Stimulated activated CD4-positive, alpha-beta T cell treated with anti-CD3 and anti-CD28 coated beads, Interleukin-12 subunit alpha, Interleukin-12 subunit beta, amount 100 ng/mL, for 48 hours (primary cell): Measurements from ENCODE around the gene VAV2.

Experiments
- DNase-seq, 3 donors: peaks; one replicate each; pipeline ENCODE4 v3.0.0-alpha.2; 2020; ENCODE audit warnings: low read depth in 2 of 3, low spot score in 1 of 3

VAV2 gene

DNA sequence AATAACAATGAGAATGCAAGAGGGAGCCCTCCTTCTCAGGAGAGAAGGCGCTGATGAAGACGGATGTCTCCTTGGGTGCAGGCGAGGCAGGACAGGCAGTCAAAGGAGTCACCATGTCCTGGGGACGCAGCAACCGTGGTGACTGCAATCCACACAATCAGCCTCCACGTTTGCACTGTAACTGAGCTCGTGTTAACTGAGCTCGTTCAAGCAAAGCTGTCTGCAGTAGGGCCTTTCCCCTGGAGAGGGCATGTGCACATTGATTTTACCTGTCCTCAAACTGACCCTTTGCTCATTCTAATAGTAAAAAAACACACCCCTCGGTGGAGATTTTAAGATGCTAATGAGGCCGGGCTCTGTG lies 256.7 kb downstream of the VAV2 start:
- DNase-seq, result no peak

DNA sequence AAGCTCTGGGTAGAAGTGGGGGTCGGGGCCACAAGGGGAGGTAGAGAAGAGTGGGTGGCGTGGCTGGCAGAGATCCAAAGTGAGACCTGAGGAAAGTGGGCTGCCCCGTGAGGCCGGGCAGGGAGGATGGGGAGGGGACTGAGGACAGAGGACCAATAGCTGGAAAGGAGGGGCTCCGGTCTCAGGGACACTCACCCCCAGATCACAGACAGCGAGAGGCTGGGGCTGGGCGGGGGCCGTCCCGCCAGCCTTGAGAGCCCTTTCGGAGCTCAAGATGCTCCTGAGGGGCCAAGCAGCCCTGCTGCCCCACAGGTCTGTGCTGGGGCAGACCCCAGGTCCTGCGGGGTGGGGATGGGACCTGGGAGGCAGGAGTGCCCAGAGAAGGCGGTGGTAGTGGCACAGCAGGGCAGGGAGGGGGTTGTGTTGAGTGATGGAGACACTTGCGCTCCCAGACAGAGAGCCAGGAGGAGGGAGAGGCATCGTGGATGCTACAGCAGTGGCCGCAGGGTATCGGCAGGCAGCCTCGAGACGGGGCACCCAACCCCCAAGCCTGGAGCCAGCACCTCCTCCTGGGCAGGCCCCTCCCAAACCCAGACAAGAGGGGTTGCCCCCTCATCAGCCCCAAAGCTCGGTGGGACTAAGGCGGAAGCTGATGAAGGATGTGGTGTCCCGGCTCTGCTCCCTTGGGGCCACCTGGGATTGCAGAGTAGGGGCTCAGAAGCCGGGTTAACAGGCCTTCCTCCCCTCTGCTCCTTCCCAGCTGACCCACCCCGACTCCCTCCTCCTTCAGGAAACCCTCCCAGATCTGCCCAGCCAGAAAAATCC lies 257.3 kb downstream of the VAV2 start:
- DNase-seq, result no peak

DNA sequence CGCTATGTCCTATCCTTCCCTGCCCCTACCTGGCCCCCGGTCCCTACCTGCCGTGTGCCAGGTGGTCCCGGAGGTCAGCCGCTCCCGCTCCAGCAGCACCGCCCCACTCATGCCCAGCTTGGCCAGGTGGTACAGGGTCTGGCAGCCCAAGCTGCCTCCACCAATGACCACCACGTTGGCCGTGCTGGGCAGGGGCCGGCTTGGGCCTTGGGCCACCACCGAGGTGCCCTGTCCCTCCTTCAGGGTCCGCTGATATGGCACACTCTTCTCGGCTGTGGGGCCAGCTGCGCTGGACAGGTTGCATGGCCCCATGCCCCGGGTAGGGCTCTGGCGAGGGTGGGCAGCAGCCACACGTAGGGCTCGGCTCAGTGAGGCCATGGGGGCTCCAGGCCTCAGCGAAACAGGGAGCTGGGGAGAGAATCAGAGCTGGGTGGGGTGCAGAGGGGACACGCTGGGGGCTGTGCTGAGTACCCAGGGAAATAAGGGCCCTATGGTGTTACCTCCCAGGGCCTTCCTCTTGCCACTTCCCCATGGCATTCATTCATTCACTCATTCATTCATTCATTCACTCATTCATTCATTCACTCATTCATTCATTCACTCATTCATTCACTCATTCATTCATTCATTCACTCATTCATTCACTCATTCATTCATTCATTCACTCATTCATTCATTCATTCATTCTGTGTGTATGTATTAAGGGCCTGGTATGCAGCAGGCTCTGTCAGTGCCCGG lies 258.2 kb downstream of the VAV2 start:
- DNase-seq, result no peak

GRCh38 chr9:133733421-133733795 lies 258.7 kb downstream of the VAV2 start:
- DNase-seq, result no peak

- DNase-seq, result no peak
Observed at GRCh38 chr9:133732639-133733408, 259.3 kb downstream of the VAV2 start.

- DNase-seq, result no peak
Observed at GRCh38 chr9:133731876-133732638, 260.1 kb downstream of the VAV2 start.

- no peak for DNase-seq
Observed at GRCh38 chr9:133730994-133731715, 261.0 kb downstream of the VAV2 start.

DNA sequence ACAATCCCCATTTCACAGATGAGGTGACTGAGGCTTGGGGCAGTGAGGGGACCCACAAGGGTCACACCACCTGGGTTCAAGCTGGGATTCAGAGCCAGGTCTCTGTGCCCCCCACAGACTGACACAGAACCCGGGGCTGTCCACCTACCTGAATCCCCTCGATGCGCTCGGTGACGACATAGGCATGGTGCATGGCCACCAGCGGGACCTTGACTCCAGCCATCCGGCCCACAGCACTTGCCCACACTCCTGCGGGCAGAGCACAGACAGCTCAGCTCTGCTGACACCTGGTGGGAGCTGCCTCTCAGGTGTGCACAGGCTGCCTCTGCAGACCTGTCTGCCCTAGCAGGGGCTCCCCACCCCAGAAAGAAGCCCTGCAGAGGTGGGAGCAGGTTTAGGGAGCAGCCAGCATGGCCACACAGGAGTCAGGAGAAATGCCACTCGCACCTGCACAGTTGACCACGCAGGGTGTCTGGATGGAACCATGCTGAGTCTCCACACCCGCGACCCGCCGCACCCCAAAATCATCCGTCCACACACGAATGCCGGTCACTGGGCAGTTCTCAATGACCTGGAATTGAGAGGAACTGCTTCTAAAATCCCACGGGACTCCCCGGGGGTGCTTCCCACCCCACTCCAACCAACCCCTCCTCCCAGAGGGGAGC lies 262.4 kb downstream of the VAV2 start:
- no peak for DNase-seq

DNA sequence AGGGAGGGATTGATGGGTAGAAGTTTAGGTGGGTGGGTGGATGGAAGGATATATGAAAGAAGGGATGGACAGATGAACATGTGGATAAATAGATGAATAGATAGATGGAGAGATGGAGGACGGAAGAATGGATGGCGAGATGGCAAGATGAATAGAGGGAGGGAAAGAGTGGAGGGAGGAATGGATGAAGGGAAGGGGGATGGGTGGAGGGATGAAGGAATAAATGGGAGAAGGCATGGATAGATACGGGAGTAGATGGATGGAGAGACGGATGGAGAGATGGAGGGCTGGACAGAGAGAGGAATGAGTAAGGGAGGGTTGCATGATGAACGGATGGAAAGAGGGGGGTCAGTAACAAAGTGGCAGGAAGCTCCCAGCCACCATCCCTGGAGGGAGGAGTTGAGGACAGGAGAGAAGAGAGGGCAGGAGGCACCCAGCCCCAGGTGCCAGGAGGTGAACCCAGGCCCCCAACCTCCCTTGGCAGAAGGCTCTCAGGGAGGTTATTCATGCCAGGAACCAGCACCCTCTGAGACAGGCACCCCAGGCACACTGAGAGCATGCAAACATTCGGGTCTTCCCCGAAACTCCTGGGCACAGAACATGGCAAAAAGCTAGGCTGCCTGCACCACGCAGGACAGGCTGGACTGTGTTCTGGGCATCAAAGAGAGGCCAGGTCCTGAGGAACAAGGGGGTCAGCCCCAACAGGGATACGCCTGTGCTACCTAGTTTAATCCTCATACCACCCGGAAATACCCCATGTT lies 263.1 kb downstream of the VAV2 start:
- DNase-seq, result no peak

- DNase-seq, result no peak
Observed at GRCh38 chr9:133727876-133728441, 264.2 kb downstream of the VAV2 start.

- DNase-seq, result no peak
Observed at GRCh38 chr9:133727277-133727875, 264.7 kb downstream of the VAV2 start.

- peak; percentile 32 to 55 (median 44) for DNase-seq
Observed at GRCh38 chr9:133726401-133727276, 265.5 kb downstream of the VAV2 start.

- DNase-seq, result no peak
Observed at GRCh38 chr9:133725886-133726285, 266.2 kb downstream of the VAV2 start.

- no peak for DNase-seq
Observed at GRCh38 chr9:133718563-133719315, 273.4 kb downstream of the VAV2 start.

DNA sequence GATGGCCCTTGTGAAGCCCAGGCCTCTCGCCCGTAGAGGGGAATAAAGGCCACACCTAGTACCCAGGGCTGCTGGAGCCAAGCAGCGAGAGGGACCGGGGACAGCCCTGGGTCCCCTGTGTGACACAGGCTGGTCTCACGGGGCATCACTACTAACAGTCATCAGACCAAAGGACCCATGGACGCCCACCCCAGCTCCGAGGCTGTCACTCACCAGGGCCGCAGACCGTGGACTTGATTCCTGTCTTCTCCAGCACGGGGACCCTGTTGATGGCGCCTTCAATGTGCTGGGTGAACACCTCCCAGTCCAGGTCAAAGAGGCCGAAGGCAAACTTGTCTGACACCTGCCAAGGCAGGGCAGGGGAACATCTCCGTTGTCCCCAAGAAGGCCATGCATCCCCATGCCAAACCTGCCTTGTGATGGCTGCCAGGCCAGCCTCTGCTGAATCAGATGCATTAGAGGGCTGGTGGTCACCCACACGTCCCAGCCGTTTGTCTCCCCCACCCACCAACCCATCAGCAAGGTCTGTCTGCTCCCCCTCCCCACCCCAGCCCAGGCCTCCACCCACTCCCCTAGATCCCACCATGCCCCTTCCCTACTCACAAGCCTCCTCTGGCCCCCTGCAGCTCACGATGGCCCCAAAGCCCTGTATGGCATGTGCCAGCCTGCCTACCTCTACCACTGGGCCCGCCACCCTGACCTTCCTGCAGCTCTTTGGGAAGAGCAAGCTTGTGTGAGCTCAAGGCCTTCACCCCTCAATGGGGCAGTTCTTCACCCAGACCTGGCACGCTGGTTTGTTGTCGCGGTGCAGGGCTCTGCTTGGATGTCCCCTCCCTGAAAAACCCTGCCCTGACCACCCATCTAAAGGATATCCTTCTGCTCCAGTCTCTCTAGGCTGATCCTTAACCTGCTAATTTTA lies 274.8 kb downstream of the VAV2 start:
- DNase-seq, result no peak
